NOMO-1 (cell line): ENCODE measurements around the gene MARCHF3.
A peak's percentile ranks its signal among the peaks of the same experiment; 100 is the strongest.
"Not testable (repeated sequence)": the region's sequence is repeated elsewhere in the genome, so short reads cannot be mapped to it uniquely, and the experiment has no call there.

ENCODE experiments used
- DNase-seq, 2 experiments: peaks; one replicate each; lab custom pipeline; 2025; ENCODE audit not compliant: unreplicated experiment in 2 of 2; lab: John Stamatoyannopoulos, UW

Gene MARCHF3

DNA sequence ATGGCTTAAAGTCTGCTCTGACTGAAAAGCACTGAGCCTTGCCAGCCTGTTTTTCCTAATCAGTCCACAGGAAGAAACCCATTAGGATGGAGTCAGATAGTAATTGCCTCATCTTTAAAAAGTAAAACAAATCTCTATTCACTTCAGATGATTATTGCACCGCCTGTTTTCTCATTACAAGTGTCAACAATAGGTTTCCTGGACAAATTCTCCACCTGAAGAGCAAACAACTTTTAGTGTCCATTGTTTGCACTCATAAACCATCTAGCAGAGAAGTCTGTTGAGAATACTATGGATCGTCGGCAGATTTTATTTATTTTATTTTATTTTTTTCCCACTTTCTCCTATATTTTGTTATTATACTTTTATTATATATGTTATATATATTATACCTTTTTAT is 22.7 kb upstream of the MARCHF3 start:
- no peak for DNase-seq

DNA sequence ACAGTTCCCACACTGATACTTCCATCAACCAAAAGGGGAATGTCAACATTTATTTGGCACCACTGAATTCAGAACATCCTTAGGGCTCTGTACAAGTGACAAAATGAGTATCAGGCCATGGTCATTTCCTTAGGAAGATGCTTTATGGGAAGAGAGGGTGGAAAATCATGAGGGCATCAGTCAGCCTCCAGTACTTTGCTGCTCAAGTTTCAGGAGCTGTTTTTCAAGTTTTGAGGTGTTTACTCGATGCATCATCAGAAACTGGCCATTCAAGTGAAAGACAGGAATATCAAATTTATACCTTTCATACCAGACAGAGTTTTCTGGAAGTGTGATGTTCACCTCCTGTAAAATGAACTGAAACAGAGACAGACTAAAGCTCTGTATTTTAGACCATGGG is 21.2 kb upstream of the MARCHF3 start:
- no peak for DNase-seq

- DNase-seq = no peak
These were observed 16.1 kb upstream of the MARCHF3 start for GRCh38 chr5:127046343-127047072.

- no peak for DNase-seq
These were observed 12.2 kb upstream of the MARCHF3 start for GRCh38 chr5:127042593-127042992.

GRCh38 chr5:127041571-127041970 is 11.2 kb upstream of the MARCHF3 start:
- DNase-seq = peak in 1 of 2 experiments; percentile 39

DNA sequence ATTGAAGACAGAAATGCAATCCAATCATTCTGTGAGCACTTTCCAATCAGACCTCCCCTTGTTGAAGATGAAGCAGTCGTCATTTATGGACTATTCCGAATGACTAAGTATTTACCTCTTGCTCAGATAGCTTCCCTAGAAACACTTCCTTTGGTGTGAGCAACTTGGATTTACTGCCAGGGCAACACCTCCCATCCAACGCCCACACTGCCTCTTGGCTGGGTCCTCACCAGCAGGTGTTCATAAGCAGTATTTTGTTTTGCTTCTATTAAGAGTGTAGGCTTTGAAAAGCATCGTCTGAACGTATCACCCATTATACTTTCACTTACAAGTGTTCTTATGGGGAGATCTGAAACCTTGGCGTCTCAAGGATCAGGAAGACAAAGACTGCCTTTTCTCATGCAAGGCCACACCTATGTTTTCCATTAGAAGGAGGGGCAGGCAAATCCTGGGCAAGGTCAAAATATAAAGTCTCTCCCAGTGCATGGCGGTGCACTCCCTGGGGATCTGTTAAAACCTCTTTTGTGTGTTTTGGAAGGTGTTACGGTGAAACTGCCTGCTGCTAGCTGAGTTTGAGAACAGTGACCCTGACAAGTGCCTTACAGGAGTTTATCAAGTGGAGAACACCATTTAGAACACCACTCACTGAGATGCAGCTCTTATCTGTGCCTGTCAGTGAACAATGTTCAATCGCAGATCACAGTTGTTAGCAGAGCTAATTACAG is 10.6 kb upstream of the MARCHF3 start:
- no peak for DNase-seq

DNA sequence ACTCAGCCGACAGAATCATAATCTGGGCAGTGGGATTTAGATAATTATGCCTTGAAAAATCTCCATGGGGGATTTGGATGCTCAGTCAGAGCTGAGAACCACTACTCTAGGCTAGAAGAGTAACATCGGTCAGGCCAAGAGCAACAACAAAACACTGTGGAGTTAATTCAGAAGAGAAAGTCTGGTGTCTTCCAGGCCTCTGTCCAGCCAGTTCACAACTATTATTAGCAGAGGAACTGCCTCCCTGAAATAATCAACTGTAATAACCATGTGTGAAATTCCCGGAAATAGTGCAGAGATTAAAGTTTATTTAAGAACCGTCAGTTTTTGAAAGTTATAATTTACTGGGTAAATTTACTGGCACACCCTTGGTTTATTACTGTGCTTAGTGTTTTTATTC is 8.2 kb upstream of the MARCHF3 start:
- no peak for DNase-seq

DNA sequence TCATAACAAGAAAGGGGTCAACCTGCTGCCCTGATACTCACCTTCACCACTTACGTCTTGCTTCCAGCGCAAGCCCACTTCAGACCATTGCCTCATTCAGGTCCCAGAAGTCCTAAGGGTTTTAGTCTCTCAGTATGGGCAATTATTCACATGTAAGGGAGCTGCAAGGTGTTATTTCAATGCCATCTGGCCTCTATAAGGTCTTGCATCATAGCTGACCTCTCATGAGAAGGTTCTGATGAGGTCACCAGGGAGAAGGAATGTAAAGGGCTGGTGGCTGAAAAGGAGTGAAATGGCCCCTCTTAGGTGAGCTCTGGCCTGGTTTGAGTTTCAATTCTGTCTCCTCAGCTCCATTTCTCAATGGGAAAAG is 1.5 kb upstream of the MARCHF3 start:
- no peak for DNase-seq

DNA sequence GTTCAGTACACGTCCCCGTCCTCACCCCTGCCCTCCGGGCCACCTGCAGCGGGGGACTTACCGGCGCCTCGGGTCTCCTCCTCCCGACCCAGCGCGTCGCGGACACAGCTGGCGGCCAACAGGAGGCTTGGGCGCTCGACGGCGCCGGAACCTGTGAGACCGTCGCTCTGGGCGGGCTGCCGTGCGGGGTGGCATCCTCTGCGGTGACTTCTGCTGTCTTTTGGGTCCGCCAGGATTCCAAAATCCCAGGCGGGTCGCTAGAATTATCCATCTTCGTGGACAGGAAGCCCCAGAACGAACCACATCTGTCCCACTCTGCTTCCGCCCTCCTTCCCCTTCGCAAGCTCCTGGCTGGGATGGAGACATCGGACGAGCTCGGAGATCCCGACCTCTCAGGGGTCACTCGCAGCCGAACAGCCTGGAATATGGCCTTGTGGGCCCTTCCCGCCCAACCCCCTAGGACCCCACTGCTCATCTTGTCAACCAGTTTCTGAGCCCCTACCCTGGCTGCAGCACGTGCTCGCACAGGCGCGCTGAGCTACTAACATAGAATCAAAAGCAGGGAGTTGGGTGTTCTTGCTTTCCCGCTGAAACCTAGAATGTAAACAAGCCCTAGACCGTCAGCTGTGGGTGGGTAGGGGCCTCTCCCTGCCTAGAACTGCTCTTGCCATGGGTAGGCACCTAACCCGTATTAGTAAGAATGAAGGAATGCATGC is 947 bp upstream of the MARCHF3 start:
- no peak for DNase-seq

DNA sequence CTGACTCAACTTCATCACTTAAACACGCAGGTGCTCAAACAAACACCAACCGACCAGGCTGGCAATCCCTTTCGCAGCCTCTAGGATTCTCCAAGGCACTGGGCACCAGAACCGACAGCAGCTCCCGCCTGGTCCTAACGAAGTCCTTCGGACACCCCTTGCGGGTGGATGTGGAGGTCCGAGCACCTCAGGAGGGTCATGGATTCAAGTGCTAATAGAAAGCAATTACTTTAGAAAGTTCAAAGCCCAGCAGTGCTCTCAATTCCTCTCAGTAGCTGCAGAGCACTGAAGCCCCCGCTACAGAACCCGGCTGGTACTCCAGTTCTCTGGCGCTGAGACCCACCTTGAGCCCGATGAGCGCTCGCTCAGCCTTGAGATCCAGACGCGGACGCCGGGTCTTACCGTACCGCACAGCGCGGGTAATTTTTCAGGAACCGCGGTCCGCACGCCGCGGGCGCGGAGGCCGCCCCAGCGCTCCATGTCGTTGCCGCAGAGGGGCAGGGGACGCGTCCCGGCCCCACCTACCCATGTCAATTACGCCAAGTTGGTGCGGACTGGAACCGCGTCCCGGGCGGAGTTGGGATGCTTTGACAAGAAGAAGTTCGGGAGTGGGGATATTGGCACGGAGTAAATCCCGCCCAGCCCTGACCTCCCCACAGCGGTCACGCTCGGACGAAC is 638 bp downstream of the MARCHF3 start:
- DNase-seq = peak; percentile 24 to 39

DNA sequence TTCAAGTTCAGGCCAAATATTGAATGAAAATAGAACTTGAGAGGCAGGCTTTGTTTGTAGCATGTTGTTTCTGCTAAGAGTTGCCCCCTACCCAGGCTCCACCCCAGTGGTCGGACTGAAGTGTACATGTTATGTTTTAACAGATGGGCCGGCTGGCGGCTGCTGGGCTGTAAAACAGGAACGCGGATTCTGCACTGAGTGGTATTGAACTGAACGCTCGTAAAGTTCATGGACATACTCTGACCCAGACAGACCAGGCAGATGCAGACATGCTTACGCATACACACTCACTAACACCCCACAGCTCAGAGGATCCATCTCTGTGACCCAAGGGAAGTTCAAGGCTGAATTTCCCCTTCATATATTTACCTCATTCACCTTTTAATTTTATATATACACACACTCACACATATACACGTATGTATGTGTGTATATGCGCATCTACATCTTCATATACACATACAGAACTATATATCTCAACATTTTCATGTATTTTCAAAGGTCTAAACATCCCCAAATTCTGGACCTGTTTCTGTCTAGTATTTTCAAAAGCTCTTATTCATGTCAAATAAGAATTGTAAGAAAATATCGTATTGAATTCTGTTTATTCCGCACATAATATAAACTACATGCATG is 1.4 kb downstream of the MARCHF3 start:
- peak; percentile 69 to 72 for DNase-seq

DNA sequence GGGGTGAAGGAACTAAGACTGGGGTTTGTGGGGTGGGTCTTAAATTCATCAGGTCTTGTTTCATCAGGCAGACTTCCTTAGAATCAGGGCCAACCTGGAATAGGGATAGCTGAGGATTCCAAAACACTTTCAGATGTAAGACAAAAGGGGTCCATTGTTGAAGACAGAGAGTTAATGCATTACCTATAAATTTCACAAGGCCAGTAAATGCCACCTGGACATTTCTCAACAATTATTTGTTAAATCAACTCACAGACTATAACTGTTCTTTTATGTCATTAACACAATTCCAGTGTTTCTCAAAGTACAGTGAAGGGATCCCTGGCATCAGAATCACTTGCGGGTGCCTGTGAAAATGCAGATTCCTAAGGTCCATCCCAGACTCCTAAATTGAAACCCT is 2.8 kb downstream of the MARCHF3 start:
- no peak for DNase-seq

DNA sequence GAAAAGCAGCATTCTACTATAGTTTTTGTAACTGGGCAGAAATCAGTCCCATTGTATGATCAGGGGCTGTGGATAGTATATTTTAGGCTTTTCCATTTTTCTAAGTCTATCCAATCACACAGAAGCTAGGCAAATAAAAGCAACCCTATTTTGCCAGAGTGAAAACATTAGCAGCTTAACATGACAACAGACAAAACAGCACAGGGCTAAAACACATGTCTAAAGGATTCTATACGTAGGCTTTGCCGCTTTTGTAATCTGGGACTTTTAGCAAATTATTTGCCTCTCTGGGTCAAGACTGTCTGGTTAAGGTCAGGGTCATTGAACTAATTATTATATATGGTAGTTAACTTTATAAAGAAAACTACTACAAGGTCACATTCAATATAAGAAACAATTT is 4.2 kb downstream of the MARCHF3 start:
- DNase-seq = no peak

DNA sequence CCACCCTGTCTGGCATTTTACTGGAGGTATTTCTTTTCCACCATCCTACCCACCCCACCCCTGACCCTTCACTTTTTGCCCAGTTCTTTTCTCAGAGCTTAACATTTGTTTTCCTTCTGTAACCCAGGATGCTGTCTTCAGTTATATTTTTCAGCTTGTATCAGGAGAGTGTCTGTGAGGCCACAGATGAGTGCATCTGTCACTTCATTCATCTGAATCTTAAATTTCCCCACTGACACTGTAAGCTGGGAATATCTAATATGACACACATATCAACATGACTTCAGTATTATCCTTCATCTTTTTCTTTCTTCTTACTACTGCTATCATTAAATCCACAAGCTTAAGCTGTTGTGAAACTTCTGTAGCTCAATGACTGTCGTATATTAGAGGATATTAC is 4.9 kb downstream of the MARCHF3 start:
- no peak for DNase-seq

GRCh38 chr5:127024821-127025220 is 5.5 kb downstream of the MARCHF3 start:
- no peak for DNase-seq

GRCh38 chr5:127023552-127024191 is 6.7 kb downstream of the MARCHF3 start:
- not testable (repeated sequence) for DNase-seq

DNA sequence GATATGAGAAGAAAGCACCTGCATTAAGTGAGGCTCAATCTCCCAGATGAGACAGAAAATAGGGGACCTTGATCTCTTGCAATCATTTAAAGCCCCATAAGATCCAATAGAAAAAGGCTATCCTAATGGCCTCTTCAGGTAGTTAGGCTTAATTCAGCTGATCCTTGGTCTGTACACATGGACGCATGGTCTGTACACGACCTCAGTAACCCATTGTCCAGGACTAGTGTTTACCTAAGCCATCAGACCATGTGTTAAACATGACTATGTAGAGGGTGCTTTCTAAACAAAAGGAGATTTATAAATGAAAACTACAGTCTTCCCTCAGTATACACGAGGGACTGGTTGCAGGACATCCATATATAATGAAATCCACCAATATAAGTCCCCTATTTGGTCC is 7.5 kb downstream of the MARCHF3 start:
- no peak for DNase-seq

DNA sequence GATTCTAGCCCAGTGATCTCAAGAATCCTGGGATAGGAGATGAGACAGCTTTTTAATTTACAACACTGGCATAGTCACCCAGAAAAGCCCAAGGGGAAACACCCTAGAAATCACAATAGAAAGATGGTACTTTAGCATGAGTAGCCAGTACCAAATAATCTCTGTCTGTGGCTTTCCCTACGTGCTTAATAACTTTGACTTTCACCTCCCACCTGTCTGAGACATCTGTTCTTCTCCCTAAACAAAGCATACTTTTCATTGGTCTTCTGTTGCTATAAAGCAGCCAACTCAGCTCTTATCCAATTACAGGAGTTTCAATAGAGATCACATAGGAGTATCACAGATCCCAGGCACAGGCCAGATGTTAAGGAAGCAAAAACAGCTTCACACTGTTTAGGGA is 10.4 kb downstream of the MARCHF3 start:
- DNase-seq = no peak

DNA sequence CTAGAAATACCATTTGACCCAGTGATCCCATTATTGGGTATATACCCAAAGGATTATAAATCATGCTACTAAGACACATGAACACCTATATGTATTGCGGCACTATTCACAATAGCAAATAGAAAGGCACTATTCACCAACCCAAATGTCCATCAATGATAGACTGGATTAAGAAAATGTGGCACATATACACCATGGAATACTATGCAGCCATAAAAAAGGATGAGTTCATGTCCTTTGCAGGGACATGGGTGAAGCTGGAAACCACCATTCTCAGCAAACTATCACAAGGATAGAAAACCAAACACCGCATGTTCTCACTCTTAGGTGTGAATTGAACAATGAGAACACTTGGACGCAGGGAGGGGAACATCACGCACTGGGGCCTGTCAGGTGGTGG is 13.6 kb downstream of the MARCHF3 start:
- not testable (repeated sequence) for DNase-seq

DNA sequence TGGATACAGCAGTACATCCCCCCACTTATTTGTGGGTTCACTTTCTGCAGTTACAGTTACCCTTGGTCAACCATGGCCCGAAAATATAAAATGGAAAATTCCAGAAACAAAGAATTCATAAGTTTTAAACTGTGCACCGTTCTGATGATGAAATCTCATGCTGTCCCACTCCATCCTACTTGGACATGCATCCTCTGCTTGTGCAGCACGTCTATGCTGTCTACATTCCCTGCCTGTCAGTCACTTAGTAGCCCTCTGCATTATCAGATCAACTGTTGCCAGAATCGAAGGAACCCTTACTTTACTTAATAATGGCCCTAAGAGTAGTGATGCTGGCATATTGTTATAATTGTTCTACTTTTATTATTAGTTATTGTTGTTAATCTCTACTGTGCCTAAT is 14.6 kb downstream of the MARCHF3 start:
- DNase-seq = no peak
